GM19455 (cell line): ENCODE results near the gene WDPCP.
"Not testable (repeated sequence)": the region's sequence is repeated elsewhere in the genome, so short reads cannot be mapped to it uniquely, and the experiment has no call there.

Experiments used
- ATAC-seq: cut with Tn5 transposase; IDR thresholded peaks from one replicate; pipeline ENCODE4 v1.9.1; 2021; ENCODE audit not compliant: unreplicated experiment

WDPCP gene

GRCh38 chr2:63590626-63591408 lies 2.5 kb upstream of the WDPCP start:
- ATAC-seq = no peak

DNA sequence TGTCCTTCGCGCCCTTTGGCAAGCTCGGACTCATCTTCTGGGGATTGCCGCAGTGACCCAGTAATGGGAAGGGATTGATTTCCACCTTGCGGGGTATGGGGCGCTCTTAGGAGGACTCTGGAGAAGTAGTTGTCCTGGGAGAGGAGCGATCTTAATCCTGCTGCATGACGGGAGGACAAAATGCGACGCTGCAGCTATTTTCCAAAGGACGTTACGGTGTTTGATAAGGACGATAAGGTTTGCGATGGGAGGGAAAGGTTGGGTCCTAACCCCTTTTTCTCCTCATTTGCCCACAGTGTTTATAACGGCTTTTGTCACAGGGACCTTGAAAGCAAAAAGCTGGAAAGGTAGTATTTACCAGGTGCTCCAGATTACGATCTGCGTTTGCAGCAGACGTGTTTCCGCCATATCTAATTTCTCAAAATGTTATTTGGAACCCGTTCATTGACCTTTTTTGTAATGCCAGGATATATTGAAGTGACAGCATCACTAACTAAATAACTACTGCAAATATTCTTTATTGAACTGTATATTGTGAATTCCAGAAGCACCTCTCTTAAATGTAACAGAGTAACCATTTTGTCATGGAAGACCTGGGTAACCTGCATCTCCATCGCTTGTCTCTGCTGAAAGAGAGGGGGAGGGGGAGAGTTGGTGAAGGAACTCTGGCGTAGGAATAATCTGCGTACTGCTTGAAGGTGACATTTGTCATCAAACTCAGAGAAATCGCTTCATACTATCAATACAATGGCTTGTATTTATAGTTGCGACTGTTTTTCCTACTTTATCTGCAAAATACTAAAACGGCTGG lies 1.1 kb upstream of the WDPCP start:
- ATAC-seq = peak; percentile 8

DNA sequence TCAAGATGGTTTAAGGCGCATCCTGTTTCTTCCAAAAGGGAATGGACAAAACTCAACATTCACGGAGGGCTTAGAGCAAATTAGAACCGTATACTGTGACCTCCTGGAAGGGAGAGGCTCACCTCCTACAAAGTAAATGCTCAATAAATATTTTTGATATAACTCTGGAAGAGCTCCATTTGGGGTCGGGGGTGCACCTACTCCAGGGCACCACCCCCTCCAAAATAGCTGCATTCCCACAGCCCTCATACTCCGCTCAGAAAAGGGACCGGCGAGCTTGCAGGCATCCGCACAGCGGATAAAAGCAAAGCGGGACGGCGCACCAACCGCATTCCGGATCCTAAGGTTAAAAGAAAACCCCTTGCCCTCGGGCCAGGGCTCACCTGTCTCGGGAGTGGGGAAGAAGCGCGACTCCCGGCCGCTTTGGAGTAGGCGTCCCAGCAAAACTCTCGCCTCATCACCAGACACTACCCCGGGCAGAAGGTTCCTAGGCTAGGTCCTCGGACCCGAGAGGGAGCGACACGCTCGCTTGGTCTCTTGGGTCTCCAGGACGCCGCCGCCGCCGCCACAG lies 378 bp downstream of the WDPCP start:
- peak; percentile 1 for ATAC-seq

DNA sequence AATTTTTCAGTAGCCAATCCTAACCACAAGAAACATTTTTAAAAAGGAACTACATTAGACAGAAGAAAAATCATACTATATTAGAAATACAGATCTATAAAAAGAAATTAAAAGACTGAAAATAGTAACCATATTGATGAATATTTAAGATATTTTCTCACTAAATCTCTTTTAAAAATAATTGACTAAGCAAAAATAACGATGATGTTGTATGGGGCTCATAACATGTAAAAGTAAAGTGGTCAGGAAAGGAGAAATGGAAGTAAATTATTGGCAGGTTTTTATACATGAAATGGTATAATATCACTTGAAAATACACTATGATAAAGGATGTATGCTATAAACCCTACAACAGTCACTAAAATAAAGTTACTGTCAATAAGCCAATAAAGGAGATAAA lies 5.4 kb downstream of the WDPCP start:
- no peak for ATAC-seq

GRCh38 chr2:63581298-63581961 lies 6.8 kb downstream of the WDPCP start:
- no peak for ATAC-seq

DNA sequence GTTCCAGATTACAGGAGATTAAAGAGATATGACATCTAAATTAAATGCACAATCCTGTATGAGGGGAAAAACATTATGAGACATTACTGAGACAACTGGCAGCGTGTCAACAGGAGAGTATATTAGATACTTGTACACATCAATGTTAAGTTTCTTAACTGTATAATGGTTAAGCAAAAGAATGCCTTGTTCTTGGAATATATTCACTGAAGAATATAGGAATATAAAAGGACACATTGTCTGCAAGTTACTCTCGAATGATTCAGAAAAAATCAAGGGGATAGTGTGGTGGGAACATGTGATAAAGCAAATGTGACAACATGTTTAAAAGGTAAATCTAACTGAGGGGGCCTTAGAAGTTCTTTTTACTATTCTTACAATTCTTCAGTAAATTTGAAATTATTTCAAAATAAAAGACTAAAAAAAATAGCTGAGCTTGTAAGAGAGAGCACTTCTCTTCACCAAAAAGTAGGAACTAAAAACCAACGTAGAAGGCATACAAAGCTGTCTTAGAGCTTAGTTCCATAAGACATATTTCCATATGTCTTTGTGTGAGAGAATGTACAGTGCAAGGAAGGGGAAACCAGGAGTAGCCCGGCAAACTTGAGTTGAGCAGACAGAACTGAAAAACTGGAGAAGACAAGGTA lies 7.5 kb downstream of the WDPCP start:
- no peak for ATAC-seq

- no peak for ATAC-seq
Measured at GRCh38 chr2:63578767-63579166, 9.5 kb downstream of the WDPCP start.

- ATAC-seq = no peak
Measured at GRCh38 chr2:63576546-63576945, 11.7 kb downstream of the WDPCP start.

- ATAC-seq = not testable (repeated sequence)
Measured at GRCh38 chr2:63573726-63574345, 14.4 kb downstream of the WDPCP start.

GRCh38 chr2:63573026-63573425 lies 15.3 kb downstream of the WDPCP start:
- ATAC-seq = not testable (repeated sequence)

GRCh38 chr2:63572001-63572400 lies 16.3 kb downstream of the WDPCP start:
- no peak for ATAC-seq

DNA sequence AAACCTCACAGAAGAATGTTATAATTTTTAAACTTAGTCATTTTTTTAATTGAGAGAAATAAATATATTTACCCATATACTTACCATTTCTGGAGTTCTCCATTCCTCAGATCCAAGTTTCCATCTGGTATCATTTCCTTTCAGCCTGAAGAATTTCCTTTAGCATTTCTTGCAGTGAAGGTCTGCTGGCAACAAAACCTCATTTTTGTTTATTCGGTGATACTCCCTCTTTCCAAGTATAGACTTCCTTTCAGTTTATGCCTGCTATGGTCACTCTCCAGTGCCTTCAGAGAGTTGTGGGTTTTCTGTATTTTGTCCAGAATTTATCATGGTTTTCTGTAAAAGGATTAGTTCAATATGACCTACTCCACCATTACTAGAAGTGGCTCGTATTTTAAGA lies 17.0 kb downstream of the WDPCP start:
- no peak for ATAC-seq

GRCh38 chr2:63569740-63570139 lies 18.5 kb downstream of the WDPCP start:
- no peak for ATAC-seq

DNA sequence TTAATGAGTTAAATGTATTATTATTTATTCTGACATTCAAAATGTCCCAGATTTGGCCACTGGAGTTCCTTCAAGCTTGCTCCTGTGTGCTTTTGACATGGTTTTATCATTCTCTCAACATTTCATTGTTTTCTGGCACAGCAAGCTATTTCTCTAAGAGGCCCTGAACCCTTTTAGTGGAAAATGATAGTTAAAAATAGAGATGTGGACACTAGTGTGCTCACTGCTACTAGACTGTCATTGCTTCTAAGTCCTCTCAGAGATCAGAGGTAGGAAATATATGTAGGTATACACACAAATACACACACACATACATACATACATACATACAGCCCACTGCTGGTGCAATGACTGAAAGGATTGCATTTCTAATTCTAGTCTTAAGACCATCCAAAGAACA lies 25.5 kb downstream of the WDPCP start:
- ATAC-seq = no peak

- not testable (repeated sequence) for ATAC-seq
Measured at GRCh38 chr2:63558922-63559321, 29.4 kb downstream of the WDPCP start.

- not testable (repeated sequence) for ATAC-seq
Measured at GRCh38 chr2:63557819-63558218, 30.5 kb downstream of the WDPCP start.

DNA sequence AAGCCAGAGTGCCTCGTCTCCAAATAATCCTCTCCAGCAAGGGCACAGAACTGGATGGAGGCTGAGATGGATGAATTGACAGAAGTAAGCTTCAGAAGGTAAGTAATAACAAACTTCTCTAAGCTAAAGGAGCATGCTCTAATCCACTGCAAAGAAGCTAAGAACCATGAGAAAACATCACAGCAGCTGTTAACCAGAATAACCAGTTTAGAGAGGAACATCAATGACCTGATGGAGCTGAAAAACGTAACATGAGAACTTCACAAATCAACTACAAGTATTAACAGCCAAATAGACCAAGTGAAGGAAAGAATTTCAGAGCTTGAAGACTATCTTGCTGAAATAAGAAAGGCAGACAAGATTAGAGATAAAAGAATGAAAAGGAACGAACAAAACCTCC lies 32.3 kb downstream of the WDPCP start:
- ATAC-seq = no peak

DNA sequence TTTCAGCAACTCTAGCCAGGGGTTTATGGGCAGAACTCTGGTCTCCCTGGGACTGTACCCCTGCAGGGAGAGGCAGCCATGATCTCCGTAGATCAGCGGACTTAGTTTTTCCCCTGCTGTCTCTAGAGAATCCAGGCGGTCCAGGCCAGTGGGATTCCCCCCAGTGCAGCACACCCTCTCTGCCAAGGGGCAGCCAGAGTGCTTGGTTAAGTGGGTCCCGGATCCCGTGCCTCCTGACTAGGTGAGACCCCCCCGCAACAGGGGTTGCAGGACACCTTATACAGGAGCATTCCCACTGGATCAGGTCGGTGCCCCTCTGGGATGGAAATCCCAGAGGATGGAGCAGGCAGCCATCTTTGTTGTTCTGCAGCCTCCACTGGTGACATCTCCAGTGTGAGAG lies 33.0 kb downstream of the WDPCP start:
- no peak for ATAC-seq

DNA sequence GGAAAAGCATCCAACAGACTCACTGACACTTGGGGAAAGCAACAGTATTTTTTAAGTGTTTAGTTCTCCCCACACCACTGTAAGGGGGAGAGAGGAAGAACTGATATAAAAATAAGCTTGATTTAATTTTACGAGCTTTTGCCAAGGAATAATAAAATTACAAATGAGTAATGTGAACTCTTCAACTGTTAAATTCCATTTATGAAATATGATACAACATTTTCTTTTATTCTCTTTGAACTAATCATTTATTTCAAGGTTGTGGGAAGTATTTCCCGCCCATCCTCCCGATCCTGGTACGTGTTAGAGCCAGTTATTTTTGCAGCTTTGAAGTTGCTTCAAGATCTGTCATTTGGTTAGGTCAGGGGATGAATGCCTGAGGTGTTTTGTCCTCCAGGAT lies 35.2 kb downstream of the WDPCP start:
- ATAC-seq = no peak

- ATAC-seq = no peak
Measured at GRCh38 chr2:63545023-63545422, 43.3 kb downstream of the WDPCP start.
